ENCODE results near the gene LRRN3.

The LRRN3 gene
- total RNA-seq, result 1.8 to 226 (median 23.8) reads per million in 9 experiments

- Mint-ChIP-seq H3K36me3 (ENCODE audit: insufficient read depth) (no peaks in the 10 kb centered on the region), H3K4me3 (peak within 1 kb of the TSS; percentile 66 to 82), H3K9me3 (no peaks in the 10 kb centered on the region), H3K27ac (peak within 1 kb of the TSS in 1 of 2 donors; percentile 24), H3K27me3 (no peaks in the 10 kb centered on the region), H3K4me1 (ENCODE audit: low read depth in 2 of 2) (peaks cover 0 to 2% of the 10 kb centered on the region in 2 donors)
- DNase-seq (no peak), ATAC-seq (replicated peaks) (peak; percentile 49)
Measured at GRCh38 chr7:111090846-111091245, at the start of gene LRRN3. Gene LRRN3 (plus strand): TSS chr7:111091127. CDS start chr7:111122773, 31,646 bp downstream.

DNA sequence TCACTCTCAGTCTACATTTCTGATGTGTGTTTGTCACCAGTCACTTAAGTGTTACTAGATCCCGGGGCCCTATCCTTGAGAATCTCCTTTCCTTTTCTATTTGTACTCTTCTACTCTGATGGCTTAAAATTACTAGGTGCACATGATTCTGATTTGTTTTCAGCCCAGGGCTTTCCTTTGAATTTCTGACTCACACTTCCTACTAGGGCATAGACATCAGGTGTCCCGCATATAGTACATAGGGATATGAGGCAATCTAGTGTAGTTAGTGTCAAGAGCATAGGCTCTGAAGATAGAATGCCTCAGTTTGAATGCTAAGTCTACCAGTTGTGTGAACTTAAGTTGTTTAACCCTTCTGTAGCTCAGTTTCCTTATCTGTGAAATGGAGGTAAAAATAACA is 49.4 kb upstream of the LRRN3 start:
- no peak for DNase-seq
- Mint-ChIP-seq H3K9me3 (no peaks in the 10 kb centered on the region), H3K27me3 (no peaks in the 10 kb centered on the region), H3K27ac (no peak overlapping the region), H3K36me3 (ENCODE audit: insufficient read depth) (no peaks in the 10 kb centered on the region), H3K4me3 (no peak overlapping the region), H3K4me1 (ENCODE audit: low read depth in 2 of 2) (no peaks in the 10 kb centered on the region)
- ATAC-seq (replicated peaks), result no peak

- Mint-ChIP-seq H3K27ac (no peak overlapping the region), H3K4me3 (no peak overlapping the region), H3K27me3 (no peaks in the 10 kb centered on the region), H3K9me3 (no peaks in the 10 kb centered on the region), H3K4me1 (ENCODE audit: low read depth in 2 of 2) (no peaks in the 10 kb centered on the region), H3K36me3 (ENCODE audit: insufficient read depth) (no peaks in the 10 kb centered on the region)
- DNase-seq (no peak), ATAC-seq (replicated peaks) (no peak)
Measured at GRCh38 chr7:111042842-111043241, 48.1 kb upstream of the LRRN3 start.

- no peaks in the 10 kb centered on the region for H3K9me3 Mint-ChIP-seq
- ATAC-seq (replicated peaks) (no peak), DNase-seq (no peak)
- H3K27me3 Mint-ChIP-seq, result no peaks in the 10 kb centered on the region
- H3K27ac Mint-ChIP-seq, result no peak overlapping the region
- no peaks in the 10 kb centered on the region for H3K36me3 Mint-ChIP-seq (ENCODE audit: insufficient read depth)
- H3K4me3 Mint-ChIP-seq, result no peak overlapping the region
- H3K4me1 Mint-ChIP-seq (ENCODE audit: low read depth in 2 of 2), result no peaks in the 10 kb centered on the region
Measured at GRCh38 chr7:111043561-111043960, 47.4 kb upstream of the LRRN3 start.

DNA sequence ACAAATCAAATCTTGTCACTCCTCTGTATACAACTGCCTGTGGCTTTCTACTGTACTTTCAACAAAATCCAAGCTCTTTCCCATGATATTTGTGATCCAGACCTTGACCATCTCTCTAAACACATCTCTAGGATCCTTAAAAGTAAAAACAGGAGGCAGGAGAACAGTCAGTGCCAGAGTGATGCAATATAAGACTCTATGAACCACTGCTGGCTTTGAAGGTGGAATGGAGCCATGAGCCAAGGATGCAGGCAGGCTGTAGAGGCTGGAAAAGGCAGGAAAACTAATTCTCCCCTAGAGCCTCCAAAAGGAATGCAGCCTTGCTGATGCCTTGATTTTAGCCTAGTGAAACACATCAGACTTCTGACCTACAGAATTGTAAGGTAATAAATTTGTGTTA is 45.5 kb upstream of the LRRN3 start:
- H3K9me3 Mint-ChIP-seq, result no peaks in the 10 kb centered on the region
- no peaks in the 10 kb centered on the region for H3K4me1 Mint-ChIP-seq (ENCODE audit: low read depth in 2 of 2)
- DNase-seq (no peak), ATAC-seq (replicated peaks) (no peak)
- no peak overlapping the region for H3K4me3 Mint-ChIP-seq
- no peaks in the 10 kb centered on the region for H3K27me3 Mint-ChIP-seq
- H3K36me3 Mint-ChIP-seq (ENCODE audit: insufficient read depth), result no peaks in the 10 kb centered on the region
- no peak overlapping the region for H3K27ac Mint-ChIP-seq

DNA sequence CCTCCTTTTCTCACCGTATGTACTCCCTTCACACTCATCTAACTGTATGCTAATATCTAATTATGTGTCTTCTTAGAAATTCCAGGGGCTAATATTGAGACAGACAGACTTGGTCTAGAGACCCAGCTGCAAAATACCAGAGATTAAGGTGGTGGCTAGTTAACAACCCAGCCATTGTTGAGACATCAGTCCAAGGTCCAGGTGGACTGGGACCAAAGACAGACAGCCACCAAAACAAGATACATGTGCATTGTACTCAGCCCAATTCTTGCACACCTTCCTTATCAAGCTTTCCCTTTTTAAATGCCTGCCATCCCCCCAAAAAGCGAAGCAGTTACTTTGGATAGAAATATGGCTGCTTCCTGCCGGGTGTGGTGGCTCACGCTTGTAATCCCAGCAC is 43.3 kb upstream of the LRRN3 start:
- Mint-ChIP-seq H3K27me3 (no peaks in the 10 kb centered on the region), H3K4me1 (ENCODE audit: low read depth in 2 of 2) (no peaks in the 10 kb centered on the region), H3K9me3 (no peaks in the 10 kb centered on the region), H3K27ac (no peak overlapping the region), H3K4me3 (no peak overlapping the region), H3K36me3 (ENCODE audit: insufficient read depth) (no peaks in the 10 kb centered on the region)
- no peak for DNase-seq
- ATAC-seq (replicated peaks), result no peak

DNA sequence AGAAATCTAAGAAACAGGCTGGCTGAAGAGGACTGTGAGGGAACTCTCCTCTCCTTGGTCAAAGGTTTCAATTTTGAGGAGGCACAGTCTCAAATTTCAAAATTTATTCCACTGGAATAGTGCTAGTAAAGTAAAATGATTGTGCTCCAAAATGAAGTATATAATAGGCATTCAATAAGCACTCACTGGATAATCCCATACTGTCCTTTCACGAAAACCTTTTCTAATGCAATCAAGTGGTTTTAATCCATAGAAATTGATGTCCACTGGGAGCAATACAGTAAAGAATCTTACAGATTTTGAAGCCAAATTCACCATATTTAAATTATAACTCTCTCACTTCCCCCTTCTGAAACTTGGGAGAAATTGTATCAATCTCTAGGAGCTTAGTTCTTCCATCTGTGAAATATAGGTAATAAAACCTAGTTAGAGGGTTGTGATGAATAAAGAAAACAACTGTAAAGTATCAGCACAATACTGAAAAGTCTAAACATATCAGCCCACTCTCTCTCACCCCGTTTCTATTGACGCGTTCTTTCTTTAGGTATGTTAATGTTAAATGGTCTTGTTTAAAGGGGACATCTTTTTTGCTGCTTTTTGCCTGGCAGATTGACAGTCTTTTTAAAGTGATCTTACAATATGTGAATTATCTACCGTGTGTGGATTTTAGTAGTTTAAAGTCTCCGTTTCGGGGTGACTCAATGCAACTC is 40.8 kb upstream of the LRRN3 start:
- H3K27me3 Mint-ChIP-seq, result no peaks in the 10 kb centered on the region
- H3K36me3 Mint-ChIP-seq (ENCODE audit: insufficient read depth), result no peaks in the 10 kb centered on the region
- H3K27ac Mint-ChIP-seq, result no peak overlapping the region
- no peak for ATAC-seq (replicated peaks)
- H3K4me1 Mint-ChIP-seq (ENCODE audit: low read depth in 2 of 2), result peaks cover 0 to 5% of the 10 kb centered on the region in 2 donors
- no peak overlapping the region for H3K4me3 Mint-ChIP-seq
- no peaks in the 10 kb centered on the region for H3K9me3 Mint-ChIP-seq
- no peak for DNase-seq

GRCh38 chr7:111050875-111051416 is 40.0 kb upstream of the LRRN3 start:
- Mint-ChIP-seq H3K27ac (no peak overlapping the region), H3K4me3 (no peak overlapping the region), H3K36me3 (ENCODE audit: insufficient read depth) (no peaks in the 10 kb centered on the region), H3K9me3 (no peaks in the 10 kb centered on the region), H3K27me3 (no peaks in the 10 kb centered on the region), H3K4me1 (ENCODE audit: low read depth in 2 of 2) (peaks cover 0 to 5% of the 10 kb centered on the region in 2 donors)
- ATAC-seq (replicated peaks) (no peak), DNase-seq (no peak)

- Mint-ChIP-seq H3K4me3 (no peak overlapping the region), H3K9me3 (no peaks in the 10 kb centered on the region), H3K4me1 (ENCODE audit: low read depth in 2 of 2) (peaks cover 0 to 5% of the 10 kb centered on the region in 2 donors), H3K36me3 (ENCODE audit: insufficient read depth) (no peaks in the 10 kb centered on the region), H3K27me3 (no peaks in the 10 kb centered on the region), H3K27ac (no peak overlapping the region)
- ATAC-seq (replicated peaks), result no peak
- no peak for DNase-seq
Measured at GRCh38 chr7:111051832-111052231, 39.1 kb upstream of the LRRN3 start.

GRCh38 chr7:111053035-111053434 is 37.9 kb upstream of the LRRN3 start:
- ATAC-seq (replicated peaks) (no peak), DNase-seq (no peak)
- Mint-ChIP-seq H3K27me3 (no peaks in the 10 kb centered on the region), H3K4me1 (ENCODE audit: low read depth in 2 of 2) (peaks cover 0 to 5% of the 10 kb centered on the region in 2 donors), H3K9me3 (no peaks in the 10 kb centered on the region), H3K27ac (no peak overlapping the region), H3K36me3 (ENCODE audit: insufficient read depth) (no peaks in the 10 kb centered on the region), H3K4me3 (no peak overlapping the region)

DNA sequence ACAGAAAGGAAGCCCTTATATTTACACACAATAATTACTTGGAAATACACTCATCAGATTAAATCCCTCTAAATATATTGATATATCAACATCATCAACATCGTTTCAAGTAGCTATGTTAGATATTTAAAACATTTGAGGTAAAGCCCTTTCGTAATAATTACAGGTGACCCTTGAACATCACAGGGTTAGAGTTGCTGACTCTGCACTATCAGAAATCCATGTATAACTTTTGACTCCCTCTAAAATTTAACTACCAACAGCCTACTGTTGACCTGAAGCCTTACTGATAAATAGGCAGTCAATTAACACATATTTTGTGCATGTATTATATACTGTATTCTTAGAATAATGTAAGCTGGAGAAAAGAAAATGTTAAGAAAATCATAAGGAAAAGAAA is 34.6 kb upstream of the LRRN3 start:
- DNase-seq, result no peak
- Mint-ChIP-seq H3K4me1 (ENCODE audit: low read depth in 2 of 2) (peaks cover 0 to 5% of the 10 kb centered on the region in 2 donors), H3K4me3 (no peak overlapping the region), H3K36me3 (ENCODE audit: insufficient read depth) (no peaks in the 10 kb centered on the region), H3K9me3 (no peaks in the 10 kb centered on the region), H3K27ac (no peak overlapping the region), H3K27me3 (no peaks in the 10 kb centered on the region)
- no peak for ATAC-seq (replicated peaks)

DNA sequence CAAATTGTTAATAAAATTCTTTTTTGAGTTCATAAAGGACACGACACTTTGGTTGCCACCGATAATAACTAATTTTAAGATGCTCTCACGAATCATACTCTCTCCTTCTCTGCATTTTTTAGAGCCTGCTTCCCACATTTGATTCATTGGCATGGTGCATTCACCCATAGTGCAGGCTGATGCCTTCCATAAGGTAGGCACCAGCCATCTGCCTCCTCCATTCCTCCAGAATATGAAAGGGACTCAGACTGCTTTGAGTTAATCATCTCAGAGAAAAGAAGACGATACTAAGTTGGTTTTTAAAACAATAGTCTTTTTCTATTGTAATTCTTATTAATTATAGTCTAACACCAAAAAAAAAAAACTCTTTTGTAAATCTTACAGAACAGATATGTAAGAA is 33.9 kb upstream of the LRRN3 start:
- Mint-ChIP-seq H3K36me3 (ENCODE audit: insufficient read depth) (no peaks in the 10 kb centered on the region), H3K4me1 (ENCODE audit: low read depth in 2 of 2) (peaks cover 0 to 5% of the 10 kb centered on the region in 2 donors), H3K27ac (no peak overlapping the region), H3K4me3 (no peak overlapping the region), H3K9me3 (no peaks in the 10 kb centered on the region), H3K27me3 (no peaks in the 10 kb centered on the region)
- DNase-seq (no peak), ATAC-seq (replicated peaks) (no peak)

DNA sequence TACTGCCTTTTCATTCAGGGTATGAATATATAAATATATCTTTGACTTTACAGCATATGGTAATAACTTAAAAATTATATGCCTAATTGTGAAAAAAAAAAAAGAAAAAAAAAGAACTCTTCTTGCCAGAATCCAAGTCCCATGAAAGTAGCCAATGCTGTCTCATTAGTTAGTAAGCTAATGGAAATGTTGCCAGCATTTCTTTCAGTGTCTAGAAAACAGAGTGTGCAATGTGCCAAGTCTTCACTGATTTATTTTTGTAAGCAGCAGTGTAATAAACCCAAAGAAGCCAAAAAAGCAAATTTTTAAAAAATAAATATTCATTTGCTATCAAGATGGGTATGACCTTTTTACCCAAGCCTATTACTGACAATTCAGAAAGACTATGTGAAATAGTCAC is 31.1 kb upstream of the LRRN3 start:
- H3K27me3 Mint-ChIP-seq, result no peaks in the 10 kb centered on the region
- H3K4me3 Mint-ChIP-seq, result no peak overlapping the region

GRCh38 chr7:111063166-111063565 is 27.8 kb upstream of the LRRN3 start:
- Mint-ChIP-seq H3K36me3 (ENCODE audit: insufficient read depth) (no peaks in the 10 kb centered on the region), H3K4me3 (no peak overlapping the region), H3K9me3 (peaks cover 10% of the 10 kb centered on the region in 2 donors), H3K27ac (no peak overlapping the region), H3K27me3 (no peaks in the 10 kb centered on the region), H3K4me1 (ENCODE audit: low read depth in 2 of 2) (no peaks in the 10 kb centered on the region)
- DNase-seq (no peak), ATAC-seq (replicated peaks) (no peak)

More for the DNA sequence above, 31.1 kb upstream of the LRRN3 start:
- DNase-seq (no peak), ATAC-seq (replicated peaks) (no peak)
- H3K36me3 Mint-ChIP-seq (ENCODE audit: insufficient read depth), result no peaks in the 10 kb centered on the region
- H3K4me1 Mint-ChIP-seq (ENCODE audit: low read depth in 2 of 2), result no peaks in the 10 kb centered on the region
- H3K9me3 Mint-ChIP-seq, result peaks cover 10% of the 10 kb centered on the region in 2 donors
- H3K27ac Mint-ChIP-seq, result no peak overlapping the region

All from effector memory CD8-positive, alpha-beta T cell (primary cell).